Glutamatergic neuron (in vitro differentiated cells): ENCODE data around the gene TRMT44. TPM values are rescaled to one million over a fixed set of nuclear protein-coding genes. Genes with fewer than 3 reads are reported as not detected.
"Not testable (repeated sequence)": the region's sequence is repeated elsewhere in the genome, so short reads cannot be mapped to it uniquely, and the experiment has no call there.

ENCODE experiments used
- DNase-seq: peaks from one replicate; pipeline ENCODE4 v3.0.0; 2022
- H3K27ac Mint-ChIP-seq: one replicate; pipeline ENCODE4 v1.8.0; 2020; ENCODE audit warnings: mild to moderate bottlenecking, mixed read lengths, inconsistent platforms; ENCODE audit not compliant: unreplicated experiment
- H3K27me3 Mint-ChIP-seq: one replicate; pipeline ENCODE4 v1.8.0; 2020; ENCODE audit warnings: mild to moderate bottlenecking, moderate library complexity, mixed read lengths, inconsistent platforms; ENCODE audit not compliant: unreplicated experiment
- H3K36me3 Mint-ChIP-seq: one replicate; pipeline ENCODE4 v1.8.0; 2020; ENCODE audit warnings: mild to moderate bottlenecking, mixed read lengths, inconsistent platforms; ENCODE audit not compliant: unreplicated experiment
- H3K4me1 Mint-ChIP-seq: one replicate; pipeline ENCODE4 v1.8.0; 2020; ENCODE audit warnings: mild to moderate bottlenecking, low read depth, mixed read lengths, inconsistent platforms; ENCODE audit not compliant: unreplicated experiment
- H3K4me3 Mint-ChIP-seq: one replicate; pipeline ENCODE4 v1.8.0; 2020; ENCODE audit warnings: mild to moderate bottlenecking, mixed read lengths, inconsistent platforms; ENCODE audit not compliant: unreplicated experiment
- H3K9me3 Mint-ChIP-seq: one replicate; pipeline ENCODE4 v1.8.0; 2020; ENCODE audit warnings: mild to moderate bottlenecking, moderate library complexity, mixed read lengths, inconsistent platforms; ENCODE audit not compliant: unreplicated experiment
- CTCF ChIP-seq: fragments of 200-600 bp; sonication (generic); IDR thresholded peaks from one replicate; pipeline ENCODE4 v1.5.0; 2021; ENCODE audit not compliant: partially characterized antibody, unreplicated experiment
- total RNA-seq: library from RNA; stranded (reverse); fragmentation: NEBNext Ultra II Directional; extraction: Animal tissue kit (Norgen Biotek cat#: 25700); gene quantifications from one replicate; pipeline ENCODE4 v1.2.1, GENCODE V29; 2021; ENCODE audit not compliant: unreplicated experiment

TRMT44 gene
- total RNA-seq, 1 donor from 2014 or later, result 23.3 TPM

- no peak for TF ChIP-seq CTCF
- DNase-seq, result no peak
- H3K4me3 Mint-ChIP-seq, result no peak overlapping the region
- H3K4me1 Mint-ChIP-seq, result peaks cover 4% of the 10 kb centered on the region
- H3K27me3 Mint-ChIP-seq, result peaks cover 11% of the 10 kb centered on the region
- no peak overlapping the region for H3K27ac Mint-ChIP-seq
- H3K9me3 Mint-ChIP-seq, result peaks cover 9% of the 10 kb centered on the region
- H3K36me3 Mint-ChIP-seq, result peaks cover 16% of the 10 kb centered on the region
Observed at GRCh38 chr4:8417071-8417614, 23.4 kb upstream of the TRMT44 start.

- no peak for DNase-seq
- TF ChIP-seq CTCF, result no peak
- peaks cover 4% of the 10 kb centered on the region for H3K9me3 Mint-ChIP-seq
- peaks cover 5% of the 10 kb centered on the region for H3K36me3 Mint-ChIP-seq
- H3K4me1 Mint-ChIP-seq, result peaks cover 4% of the 10 kb centered on the region
- peaks cover 4% of the 10 kb centered on the region for H3K27me3 Mint-ChIP-seq
- no peak overlapping the region for H3K4me3 Mint-ChIP-seq
- no peak overlapping the region for H3K27ac Mint-ChIP-seq
Observed at GRCh38 chr4:8419222-8420041, 21.1 kb upstream of the TRMT44 start.

- H3K4me1 Mint-ChIP-seq, H3K27ac Mint-ChIP-seq, H3K9me3 Mint-ChIP-seq, DNase-seq, H3K36me3 Mint-ChIP-seq, H3K27me3 Mint-ChIP-seq, H3K4me3 Mint-ChIP-seq: not testable (repeated sequence)
Observed at GRCh38 chr4:8420151-8420550, 20.4 kb upstream of the TRMT44 start.

GRCh38 chr4:8422327-8422726 is 18.2 kb upstream of the TRMT44 start:
- no peaks in the 10 kb centered on the region for H3K36me3 Mint-ChIP-seq
- no peak for DNase-seq
- TF ChIP-seq CTCF, result no peak
- H3K4me1 Mint-ChIP-seq, result peaks cover under 1% of the 10 kb centered on the region
- no peak overlapping the region for H3K27ac Mint-ChIP-seq
- H3K9me3 Mint-ChIP-seq, result peaks cover 11% of the 10 kb centered on the region
- H3K27me3 Mint-ChIP-seq, result no peaks in the 10 kb centered on the region
- H3K4me3 Mint-ChIP-seq, result no peak overlapping the region

- H3K4me1 Mint-ChIP-seq, result peaks cover 4% of the 10 kb centered on the region
Observed at GRCh38 chr4:8422786-8423185, 17.8 kb upstream of the TRMT44 start.

More at GRCh38 chr4:8422786-8423185, 17.8 kb upstream of the TRMT44 start:
- peaks cover 13% of the 10 kb centered on the region for H3K9me3 Mint-ChIP-seq
- no peak for DNase-seq
- H3K27me3 Mint-ChIP-seq, result peaks cover 2% of the 10 kb centered on the region
- no peaks in the 10 kb centered on the region for H3K36me3 Mint-ChIP-seq
- no peak overlapping the region for H3K4me3 Mint-ChIP-seq
- no peak for TF ChIP-seq CTCF
- H3K27ac Mint-ChIP-seq, result no peak overlapping the region
